IMR-90 (cell line): ENCODE measurements around the gene ARHGAP8. TPM values are rescaled to one million over a fixed set of nuclear protein-coding genes. Genes with fewer than 3 reads are reported as not detected.

ENCODE experiments used
- ATAC-seq: fragments of 200-7000 bp; cut with Tn5 transposase; 2 replicates; pipeline ENCODE4 v1.9.1; 2020; ENCODE audit warnings: low read depth, mild to moderate bottlenecking, moderate library complexity
- BruUV-seq: library from RNA; stranded (reverse); fragments of 400-500 nt; replicated peaks from 2 replicates; lab custom pipeline; 2021; lab: Mats Ljungman, UMichigan
- CTCF ChIA-PET: fragments of 300-600 bp; formaldehyde crosslinking; extraction: SDS; loops from one replicate; lab custom pipeline; 2021; ENCODE audit warnings: antibody characterized with exemption; lab: Yijun Ruan, JAX
- POLR2A ChIA-PET: fragments of 300-600 bp; sonication (Branson Sonifier 250); formaldehyde crosslinking; loops from one replicate; lab custom pipeline; 2022; ENCODE audit warnings: antibody characterized with exemption; ENCODE audit not compliant: unreplicated experiment; lab: Charles Lee
- DNase-seq: peaks from one replicate; pipeline ENCODE4 v3.0.0; 2013
- H2AFZ ChIP-seq: replicated peaks from 2 replicates; pipeline ENCODE3; 2013; ENCODE audit warnings: low read length, mild to moderate bottlenecking; ENCODE audit not compliant: poor library complexity
- H2AK5ac ChIP-seq: 2 replicates; pipeline ENCODE4 v1.6.1; 2013; ENCODE audit warnings: low read depth, low read length, inconsistent platforms
- H2AK9ac ChIP-seq: replicated peaks from 2 replicates; pipeline ENCODE3; 2013; ENCODE audit warnings: mild to moderate bottlenecking, low read depth, low read length, moderate library complexity; ENCODE audit not compliant: poor library complexity
- H2BK120ac ChIP-seq: 2 replicates; pipeline ENCODE4 v1.6.1; 2013; ENCODE audit warnings: low read depth, low read length, inconsistent platforms
- H2BK15ac ChIP-seq: 3 replicates; pipeline ENCODE4 v1.6.1; 2013; ENCODE audit warnings: low read depth, low read length, inconsistent platforms
- H2BK20ac ChIP-seq: 2 replicates; pipeline ENCODE4 v1.6.1; 2013; ENCODE audit warnings: low read depth, mild to moderate bottlenecking, inconsistent platforms, low read length, moderate library complexity
- H2BK5ac ChIP-seq: 2 replicates; pipeline ENCODE4 v1.6.1; 2013; ENCODE audit warnings: mild to moderate bottlenecking, low read depth, low read length, inconsistent platforms; ENCODE audit not compliant: poor library complexity, severe bottlenecking
- H3K14ac ChIP-seq: replicated peaks from 2 replicates; pipeline ENCODE4 v1.6.1; 2013; ENCODE audit warnings: low read depth, low read length, inconsistent platforms
- H3K18ac ChIP-seq: 2 replicates; pipeline ENCODE4 v1.6.1; 2013; ENCODE audit warnings: low read depth, low read length, control low read depth
- H3K23ac ChIP-seq: 2 replicates; pipeline ENCODE4 v1.6.1; 2013; ENCODE audit warnings: low read depth, low read length, inconsistent platforms
- H3K27ac ChIP-seq: 2 replicates; pipeline ENCODE4 v1.5.1; 2013; ENCODE audit warnings: mild to moderate bottlenecking, control low read depth, low read length; ENCODE audit not compliant: insufficient read depth
- H3K27me3 ChIP-seq: 2 replicates; pipeline ENCODE4 v1.6.1; 2013; ENCODE audit warnings: low read length; ENCODE audit not compliant: control insufficient read depth, insufficient read depth
- H3K36me3 ChIP-seq: 2 replicates; pipeline ENCODE4 v1.6.1; 2013; ENCODE audit warnings: low read length, mixed read lengths; ENCODE audit not compliant: control insufficient read depth, insufficient read depth
- H3K4ac ChIP-seq: 2 replicates; pipeline ENCODE4 v1.6.1; 2013; ENCODE audit warnings: low read depth, low read length, inconsistent platforms
- H3K4me1 ChIP-seq: 2 replicates; pipeline ENCODE4 v1.6.1; 2013; ENCODE audit warnings: low read length, mixed read lengths; ENCODE audit not compliant: control insufficient read depth, insufficient read depth
- H3K4me2 ChIP-seq: 2 replicates; pipeline ENCODE4 v1.6.1; 2013; ENCODE audit warnings: low read depth, mild to moderate bottlenecking, control low read depth, low read length, moderate library complexity
- H3K4me3 ChIP-seq: 2 replicates; pipeline ENCODE4 v1.5.1; 2013; ENCODE audit warnings: low read depth, mild to moderate bottlenecking, control low read depth, low read length, moderate library complexity; ENCODE audit not compliant: insufficient read depth
- H3K56ac ChIP-seq: 2 replicates; pipeline ENCODE4 v1.6.1; 2013; ENCODE audit warnings: low read length, inconsistent platforms; ENCODE audit not compliant: insufficient read depth; ENCODE audit errors: extremely low read depth
- H3K79me1 ChIP-seq, 2 experiments: 2 replicates each; pipeline ENCODE4 v1.6.1; 2013; ENCODE audit warnings: low read length in 2 of 2, inconsistent platforms in 1 of 2, low read depth in 1 of 2
- H3K9ac ChIP-seq: 2 replicates; pipeline ENCODE4 v1.6.1; 2013; ENCODE audit warnings: low read depth, low read length, control low read depth
- H3K9me1 ChIP-seq: 2 replicates; pipeline ENCODE4 v1.6.1; 2013; ENCODE audit warnings: low read length, inconsistent platforms; ENCODE audit not compliant: insufficient read depth
- H3K9me3 ChIP-seq: 2 replicates; pipeline ENCODE4 v1.6.1; 2013; ENCODE audit warnings: low read length; ENCODE audit not compliant: control insufficient read depth, insufficient read depth
- H4K20me1 ChIP-seq: 2 replicates; pipeline ENCODE4 v1.6.1; 2013; ENCODE audit warnings: low read length, inconsistent platforms; ENCODE audit not compliant: insufficient read depth
- H4K5ac ChIP-seq: 2 replicates; pipeline ENCODE4 v1.6.1; 2013; ENCODE audit warnings: mild to moderate bottlenecking, low read depth, low read length, control low read depth
- H4K8ac ChIP-seq, 2 experiments: 2 replicates each; pipeline ENCODE4 v1.6.1; 2013; ENCODE audit warnings: low read depth in 2 of 2, low read length in 2 of 2, control low read depth in 1 of 2, inconsistent platforms in 1 of 2
- H4K91ac ChIP-seq: 2 replicates; pipeline ENCODE4 v1.6.1; 2013; ENCODE audit warnings: low read depth, low read length, inconsistent platforms; ENCODE audit not compliant: insufficient read depth
- BHLHE40 ChIP-seq: fragments of 150-350 bp; IDR thresholded peaks from 2 replicates; pipeline ENCODE4 v1.6.1; 2016; ENCODE audit warnings: mild to moderate bottlenecking, low read depth, low read length
- CEBPB ChIP-seq: IDR thresholded peaks from 2 replicates; pipeline ENCODE4 v1.6.1; 2012; ENCODE audit warnings: low read depth, low read length, improper control_type of control experiment
- CHD1 ChIP-seq: IDR thresholded peaks from 2 replicates; pipeline ENCODE4 v1.6.1; 2012; ENCODE audit warnings: low read depth, low read length, improper control_type of control experiment
- MAFK ChIP-seq: IDR thresholded peaks from 2 replicates; pipeline ENCODE4 v1.6.1; 2012; ENCODE audit warnings: low read depth, low read length, improper control_type of control experiment
- MAZ ChIP-seq: IDR thresholded peaks from 2 replicates; pipeline ENCODE4 v1.6.1; 2012; ENCODE audit warnings: low read depth, mild to moderate bottlenecking, low read length, improper control_type of control experiment, moderate library complexity, borderline replicate concordance
- NFE2L2 ChIP-seq: fragments of 150-350 bp; IDR thresholded peaks from 2 replicates; pipeline ENCODE4 v1.6.1; 2016; ENCODE audit warnings: low read depth, mild to moderate bottlenecking, low read length
- POLR2A ChIP-seq: IDR thresholded peaks from 2 replicates; pipeline ENCODE4 v1.6.1; 2012; ENCODE audit warnings: mild to moderate bottlenecking, low read depth, low read length
- RCOR1 ChIP-seq: IDR thresholded peaks from 2 replicates; pipeline ENCODE4 v1.6.1; 2012; ENCODE audit warnings: mild to moderate bottlenecking, low read length, improper control_type of control experiment; ENCODE audit not compliant: insufficient replicate concordance
- RFX5 ChIP-seq: IDR thresholded peaks from 2 replicates; pipeline ENCODE4 v1.8.0; 2012; ENCODE audit warnings: low read depth, mild to moderate bottlenecking, low read length, moderate library complexity
- SMC3 ChIP-seq: fragments of 150-350 bp; IDR thresholded peaks from 2 replicates; pipeline ENCODE4 v1.6.1; 2016; ENCODE audit warnings: low read depth, mild to moderate bottlenecking, antibody characterized with exemption, low read length, moderate library complexity
- USF2 ChIP-seq: fragments of 150-350 bp; IDR thresholded peaks from 2 replicates; pipeline ENCODE4 v1.6.1; 2017; ENCODE audit warnings: mild to moderate bottlenecking, antibody characterized with exemption, low read length, low read depth
- WGBS, 2 experiments: methylation state at CpG; one replicate each; pipeline versions ENCODE4 v1.1.5 to v1.1.7; 2013; ENCODE audit warnings: missing lambda C conversion rate in 2 of 2; ENCODE audit not compliant: insufficient read length in 1 of 2; ENCODE audit errors: extremely low coverage in 2 of 2; 5-methylcytosine and 5-hydroxymethylcytosine counted together
- dilution Hi-C: fragments of 300-500 bp; cut with HindIII; formaldehyde crosslinking; loops from one replicate; pipeline ENCODE4 v1.14.3; 2018; ENCODE audit warnings: low sequenced_read_pairs; ENCODE audit not compliant: unreplicated experiment
- in situ Hi-C: fragments of 300-500 bp; cut with MboI; formaldehyde crosslinking; loops from 3 replicates; pipeline ENCODE4 v1.14.3; 2019; ENCODE audit warnings: low sequenced_read_pairs, inconsistent platforms, mixed read lengths
- intact Hi-C: fragments of 100-400 bp; cut with micrococcal nuclease; formaldehyde crosslinking; loops from 2 replicates; pipeline ENCODE4 v1.10.0; 2022
- polyA plus RNA-seq, 3 experiments: library from polyadenylated mRNA; depleted of rRNA; stranded (reverse); fragments of >200 nt; gene quantifications; 2 replicates each; pipeline ENCODE4 v1.2.3, GENCODE V29; 2012; ENCODE audit warnings: low replicate concordance in 1 of 3
- total RNA-seq: library from RNA; depleted of rRNA; stranded (reverse); fragments of >200 nt; gene quantifications from 2 replicates; pipeline ENCODE4 v1.2.3, GENCODE V29; 2012
- TF ChIP-seq, protein P1 (sequence below): conservative IDR thresholded peaks from 2 replicates; pipeline ENCODE4 v1.5.1; 2012; ENCODE audit warnings: mild to moderate bottlenecking, low read depth, low read length, improper control_type of control experiment

Gene ARHGAP8
- total and polyA plus RNA-seq, 2 of the 4 experiments (the other 2 are of a cell fraction): 0.18 to 0.21 TPM

- Histone ChIP-seq H3K9ac (no peak overlapping the region), H2BK5ac (no peak overlapping the region), H3K23ac (no peak overlapping the region), H2AK9ac (no peak overlapping the region), H2AK5ac (no peak overlapping the region), H3K9me1 (no peaks in the 10 kb centered on the region), H3K4me2 (no peak overlapping the region), H2BK20ac (no peak overlapping the region), H3K4me1 (no peaks in the 10 kb centered on the region), H3K14ac (no peak overlapping the region), H3K79me1 (no peaks in the 10 kb centered on the region), H3K56ac (no peak overlapping the region), H4K5ac (no peak overlapping the region), H4K20me1 (no peaks in the 10 kb centered on the region), H3K4ac (no peak overlapping the region), H3K18ac (no peak overlapping the region), H4K8ac (no peak overlapping the region), H3K9me3 (0 out of 2 replicates have a peak, but pooled peaks cover 2% of the 10 kb centered on the region), H3K27me3 (peaks cover 7% of the 10 kb centered on the region; the same call in 1 of the 2 replicates), H3K27ac (no peak overlapping the region), H4K91ac (no peak overlapping the region), H3K4me3 (no peak overlapping the region), H3K36me3 (no peaks in the 10 kb centered on the region), H2BK120ac (no peak overlapping the region), H2BK15ac (no peak overlapping the region), H2AFZ (no peak overlapping the region)
- dilution Hi-C loops: no loop called here
- DNase-seq (no peak), ATAC-seq (no peak)
- ChIA-PET CTCF (no interaction called here), POLR2A (no interaction called here)
- no peak for TF ChIP-seq SMC3
- TF ChIP-seq USF2: no peak
- no peak for TF ChIP-seq RCOR1
- TF ChIP-seq CHD1: no peak
- TF ChIP-seq, protein P1, sequence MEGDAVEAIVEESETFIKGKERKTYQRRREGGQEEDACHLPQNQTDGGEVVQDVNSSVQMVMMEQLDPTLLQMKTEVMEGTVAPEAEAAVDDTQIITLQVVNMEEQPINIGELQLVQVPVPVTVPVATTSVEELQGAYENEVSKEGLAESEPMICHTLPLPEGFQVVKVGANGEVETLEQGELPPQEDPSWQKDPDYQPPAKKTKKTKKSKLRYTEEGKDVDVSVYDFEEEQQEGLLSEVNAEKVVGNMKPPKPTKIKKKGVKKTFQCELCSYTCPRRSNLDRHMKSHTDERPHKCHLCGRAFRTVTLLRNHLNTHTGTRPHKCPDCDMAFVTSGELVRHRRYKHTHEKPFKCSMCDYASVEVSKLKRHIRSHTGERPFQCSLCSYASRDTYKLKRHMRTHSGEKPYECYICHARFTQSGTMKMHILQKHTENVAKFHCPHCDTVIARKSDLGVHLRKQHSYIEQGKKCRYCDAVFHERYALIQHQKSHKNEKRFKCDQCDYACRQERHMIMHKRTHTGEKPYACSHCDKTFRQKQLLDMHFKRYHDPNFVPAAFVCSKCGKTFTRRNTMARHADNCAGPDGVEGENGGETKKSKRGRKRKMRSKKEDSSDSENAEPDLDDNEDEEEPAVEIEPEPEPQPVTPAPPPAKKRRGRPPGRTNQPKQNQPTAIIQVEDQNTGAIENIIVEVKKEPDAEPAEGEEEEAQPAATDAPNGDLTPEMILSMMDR: no peak
- no peak for TF ChIP-seq MAZ
- TF ChIP-seq MAFK: no peak
- TF ChIP-seq BHLHE40: no peak
- TF ChIP-seq NFE2L2: no peak
- TF ChIP-seq RFX5: no peak
- no peak for TF ChIP-seq POLR2A
- TF ChIP-seq CEBPB: no peak
- in situ Hi-C loops: no loop called here
- WGBS, 2 experiments: 68% methylated on average over 4 of the region's 6 CpGs; no CpG with 5 or more reads in 1 of the 2 experiments
- intact Hi-C loops: no loop called here
- BruUV-seq: no TSS peak
These were observed 156.9 kb downstream of the ARHGAP8 start for GRCh38 chr22:44909241-44909640.
